HepG2 (cell line): ENCODE results near the gene COQ3. TPM values are rescaled to one million over a fixed set of nuclear protein-coding genes. Genes with fewer than 3 reads are reported as not detected.

Experiments used
- ATAC-seq: fragments of 200-7000 bp; cut with Tn5 transposase; 3 replicates; pipeline ENCODE4 v1.9.1; 2020; ENCODE audit warnings: mild to moderate bottlenecking, moderate library complexity
- BruUV-seq: library from RNA; stranded (reverse); fragments of 400-500 nt; replicated peaks from 2 replicates; lab custom pipeline; 2021; lab: Mats Ljungman, UMichigan
- CTCF ChIA-PET: fragments of 300-600 bp; formaldehyde crosslinking; extraction: SDS; loops from one replicate; lab custom pipeline; 2021; ENCODE audit warnings: low total read pairs, inconsistent platforms, low intra/inter-chr PET ratio; lab: Yijun Ruan, JAX
- POLR2A ChIA-PET: fragments of 350-600 bp; sonication (Branson Sonifier 250); formaldehyde crosslinking; loops from one replicate; lab custom pipeline; 2020; ENCODE audit warnings: antibody characterized with exemption, inconsistent platforms; lab: Yijun Ruan, JAX
- DNase-seq: peaks from one replicate; pipeline ENCODE4 v3.0.0-alpha.2; 2015; ENCODE audit warnings: low spot score
- FAIRE-seq: peaks from 3 replicates; lab custom pipeline; 2011; peaks lifted over from hg19 to GRCh38; lab: Jason Lieb, UNC
- H2AFZ ChIP-seq: one replicate; pipeline ENCODE4 v1.6.1; 2011; ENCODE audit warnings: low read length, inconsistent platforms
- H3K27ac ChIP-seq: fragments of 300-600 bp; 3 replicates; pipeline ENCODE4 v1.8.0; 2011; ENCODE audit warnings: mixed run types, mild to moderate bottlenecking, mixed read lengths, low read length, inconsistent platforms; ENCODE audit not compliant: insufficient read depth; ENCODE audit errors: extremely low read length
- H3K27me3 ChIP-seq, 2 experiments: fragments of 200-600 bp in 1 of 2; 2 replicates in 1 of 2; 3 replicates in 1 of 2; pipeline versions ENCODE4 v1.6.0 to v1.8.0; 2011; ENCODE audit warnings: low read length in 2 of 2, mild to moderate bottlenecking in 2 of 2, moderate library complexity in 2 of 2, inconsistent platforms in 1 of 2; ENCODE audit not compliant: insufficient read depth in 2 of 2, control insufficient read depth in 1 of 2
- H3K36me3 ChIP-seq, 2 experiments: fragments of 200-600 bp in 1 of 2; replicated peaks in 1 of 2; 2 replicates in 1 of 2; 3 replicates in 1 of 2; pipeline versions ENCODE4 v1.5.1 to v1.8.0; 2011; ENCODE audit warnings: low read length in 2 of 2, inconsistent platforms in 1 of 2; ENCODE audit not compliant: insufficient read depth in 2 of 2, control insufficient read depth in 1 of 2
- H3K4me1 ChIP-seq: 2 replicates; pipeline ENCODE4 v1.5.1; 2012; ENCODE audit warnings: low read length, inconsistent platforms; ENCODE audit not compliant: insufficient read depth
- H3K4me2 ChIP-seq: 2 replicates; pipeline ENCODE4 v1.6.0; 2011; ENCODE audit warnings: low read depth, low read length, inconsistent platforms
- H3K4me3 ChIP-seq, 3 experiments: fragments of 200-600 bp in 1 of 3; sonication (generic), shearing (Covaris generic) in 1 of 3; replicated peaks in 1 of 3; 2 replicates each; pipeline ENCODE4 v1.5.1; 2011 to 2016; ENCODE audit warnings: low read length in 3 of 3, inconsistent platforms in 2 of 3, low read depth in 2 of 3, mild to moderate bottlenecking in 2 of 3, control low read depth in 1 of 3, mixed read lengths in 1 of 3; ENCODE audit not compliant: insufficient read depth in 1 of 3
- H3K79me2 ChIP-seq: one replicate; pipeline ENCODE4 v1.6.1; 2011; ENCODE audit warnings: low read length, inconsistent platforms; ENCODE audit not compliant: insufficient read depth
- H3K9ac ChIP-seq: 2 replicates; pipeline ENCODE4 v1.6.0; 2011; ENCODE audit warnings: mild to moderate bottlenecking, low read depth, low read length, inconsistent platforms; ENCODE audit not compliant: insufficient read depth
- H3K9me3 ChIP-seq: 2 replicates; pipeline ENCODE4 v1.5.1; 2012; ENCODE audit warnings: mild to moderate bottlenecking, low read length
- H4K20me1 ChIP-seq: 2 replicates; pipeline ENCODE4 v1.6.0; 2011; ENCODE audit warnings: inconsistent platforms, mild to moderate bottlenecking, low read length, moderate library complexity; ENCODE audit not compliant: insufficient read depth
- CC2D1A ChIP-seq: sonication (generic); formaldehyde crosslinking; IDR thresholded peaks from 2 replicates; pipeline ENCODE4 v1.8.1; 2023; ENCODE audit warnings: mild to moderate bottlenecking, missing genetic modification reagents
- EP300 ChIP-seq, 3 experiments: sonication (generic) in 1 of 3; formaldehyde crosslinking in 1 of 3; IDR thresholded peaks; 2 replicates each; pipeline versions ENCODE4 v1.5.1 to v1.6.1; 2011 to 2020; ENCODE audit warnings: low read depth in 2 of 3, low read length in 2 of 3, borderline replicate concordance in 1 of 3, improper control_type of control experiment in 1 of 3, mild to moderate bottlenecking in 1 of 3, missing genetic modification reagents in 1 of 3, moderate library complexity in 1 of 3
- FOXA1 ChIP-seq, 2 experiments: fragments of 450-650 bp in 1 of 2; sonication (generic) in 1 of 2; formaldehyde crosslinking in 1 of 2; IDR thresholded peaks; 2 replicates each; pipeline versions ENCODE4 v1.4.0 to v1.6.1; 2016 to 2020; ENCODE audit warnings: missing genetic modification reagents in 1 of 2
- HNRNPL ChIP-seq: fragments of 200-400 bp; formaldehyde crosslinking; IDR thresholded peaks from 2 replicates; pipeline ENCODE4 v1.6.1; 2017; ENCODE audit warnings: mild to moderate bottlenecking, low read depth, low read length
- NR2F2 ChIP-seq: IDR thresholded peaks from 2 replicates; pipeline ENCODE4 v1.6.1; 2012; ENCODE audit warnings: low read depth, inconsistent platforms, borderline replicate concordance
- PAWR ChIP-seq: sonication (generic); formaldehyde crosslinking; IDR thresholded peaks from 2 replicates; pipeline ENCODE4 v1.4.0; 2020; ENCODE audit warnings: missing genetic modification reagents, mild to moderate bottlenecking, borderline replicate concordance
- POGZ ChIP-seq: sonication (generic); formaldehyde crosslinking; IDR thresholded peaks from 2 replicates; pipeline ENCODE4 v1.4.0; 2020; ENCODE audit warnings: mild to moderate bottlenecking, missing genetic modification reagents
- WGBS: methylation state at CpG from one replicate; pipeline ENCODE4 v1.1.6; 2017; ENCODE audit warnings: low lambda C conversion rate; 5-methylcytosine and 5-hydroxymethylcytosine counted together
- in situ Hi-C: cut with HindIII; loops from 2 replicates; pipeline ENCODE4 v1.10.0; 2017; ENCODE audit warnings: low pct_unique_long_range_greater_than_20kb; ENCODE audit not compliant: extremely low pct_ligation_motif_present
- intact Hi-C: fragments of 100-400 bp; cut with micrococcal nuclease; formaldehyde crosslinking; loops from one replicate; pipeline ENCODE4 v1.10.0; 2022; ENCODE audit not compliant: unreplicated experiment
- polyA plus RNA-seq, 8 experiments: library from polyadenylated mRNA; depleted of rRNA in 3 of 8; stranded (reverse) in 7 of 8; unstranded in 1 of 8; fragments of >200 nt; fragmentation: Illumina TruSeq in 4 of 8; extraction: Trizol in 4 of 8; gene quantifications; 2 replicates each; pipeline versions ENCODE4 v1.2.1 to v1.2.3, GENCODE V29; 2011 to 2016; ENCODE audit warnings: low read depth in 4 of 8, missing spikeins in 1 of 8, mixed read lengths in 1 of 8; ENCODE audit not compliant: insufficient read depth in 1 of 8
- total RNA-seq, 5 experiments: library from RNA; depleted of rRNA; stranded (reverse); fragments of >200 nt; fragmentation: Illumina TruSeq; extraction: Trizol; gene quantifications; 2 replicates each; pipeline ENCODE4 v1.2.3, GENCODE V29; 2016; ENCODE audit warnings: low read depth in 1 of 5
- TF ChIP-seq, protein P1 (sequence below): IDR thresholded peaks from 2 replicates; pipeline ENCODE4 v1.6.1; 2016; ENCODE audit warnings: missing biosample characterization, missing genetic modification reagents, low read depth
- TF ChIP-seq, protein P2 (sequence below): IDR thresholded peaks from 2 replicates; pipeline ENCODE4 v1.6.1; 2016
- TF ChIP-seq, protein P3 (sequence below): IDR thresholded peaks from 2 replicates; pipeline ENCODE4 v1.4.0; 2020; ENCODE audit warnings: mild to moderate bottlenecking, missing genetic modification reagents

COQ3 gene
- total and polyA plus RNA-seq, 2 of the 13 experiments (the other 11 are each of a cell fraction or from before 2014, with no cell fraction given), result 5.3 to 20.5 TPM

DNA sequence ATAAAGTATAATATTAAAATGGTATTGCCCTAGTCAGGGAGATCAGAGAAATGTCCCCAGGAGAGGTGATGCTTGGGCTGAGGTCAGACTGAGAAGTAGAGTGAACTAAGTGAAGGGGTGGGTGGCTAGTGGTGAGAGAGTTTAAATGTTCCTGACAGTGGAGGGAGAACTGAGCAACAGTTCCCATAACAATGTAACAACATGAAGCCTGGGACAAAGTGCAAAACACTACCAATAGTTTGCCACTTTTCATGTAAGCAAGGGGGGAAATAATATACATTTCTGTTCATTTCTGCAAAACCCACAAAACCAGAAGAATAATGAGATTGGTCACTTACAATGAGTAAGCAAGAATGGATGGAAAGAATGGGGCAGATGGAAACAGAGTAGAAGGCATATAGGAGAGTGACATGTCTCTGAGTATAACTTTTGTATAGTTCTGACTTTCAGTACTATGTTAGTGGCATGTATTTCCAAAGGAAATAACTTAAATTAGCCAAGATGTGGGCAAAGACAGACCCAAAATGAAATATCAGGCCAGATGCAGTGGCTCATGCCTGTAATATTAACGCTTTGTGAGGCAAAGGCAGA lies 31.2 kb downstream of the COQ3 start:
- no peak for FAIRE-seq
- no peak for ATAC-seq
- CTCF ChIA-PET, result no interaction called here
- intact Hi-C loops (no loop called here), in situ Hi-C loops (no loop called here)
- 75% methylated on average over 1 of the region's 1 CpG for WGBS
- no peaks in the 10 kb centered on the region for H3K36me3 ChIP-seq
- no peak overlapping the region for H3K4me2 ChIP-seq
- H3K4me1 ChIP-seq, result no peaks in the 10 kb centered on the region
- no peak overlapping the region for H3K4me3 ChIP-seq
- no peak for DNase-seq
- no peak for TF ChIP-seq CC2D1A (CRISPR knock-in tag)
- TF ChIP-seq, protein P1, sequence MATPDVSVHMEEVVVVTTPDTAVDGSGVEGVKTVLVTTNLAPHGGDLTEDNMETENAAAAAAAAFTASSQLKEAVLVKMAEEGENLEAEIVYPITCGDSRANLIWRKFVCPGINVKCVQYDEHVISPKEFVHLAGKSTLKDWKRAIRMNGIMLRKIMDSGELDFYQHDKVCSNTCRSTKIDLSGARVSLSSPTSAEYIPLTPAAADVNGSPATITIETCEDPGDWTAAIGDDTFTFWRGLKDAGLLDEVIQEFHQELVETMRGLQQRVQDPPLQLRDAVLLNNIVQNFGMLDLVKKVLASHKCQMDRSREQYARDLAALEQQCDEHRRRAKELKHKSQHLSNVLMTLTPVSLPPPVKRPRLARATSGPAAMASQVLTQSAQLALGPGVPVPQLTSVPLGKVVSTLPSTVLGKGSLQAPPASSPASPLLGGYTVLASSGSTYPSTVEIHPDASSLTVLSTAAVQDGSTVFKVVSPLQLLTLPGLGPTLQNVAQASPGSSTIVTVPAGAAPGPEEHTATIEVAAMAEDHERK (CRISPR knock-in tag), result no peak
- POLR2A ChIA-PET, result no interaction called here
- no TSS peak for BruUV-seq
- no peaks in the 10 kb centered on the region for H3K9me3 ChIP-seq
- H3K27ac ChIP-seq, result no peak overlapping the region
- no peak overlapping the region for H3K9ac ChIP-seq
- H4K20me1 ChIP-seq, result no peaks in the 10 kb centered on the region
- H3K79me2 ChIP-seq, result no peaks in the 10 kb centered on the region
- no peak overlapping the region for H2AFZ ChIP-seq
- no peaks in the 10 kb centered on the region for H3K27me3 ChIP-seq

DNA sequence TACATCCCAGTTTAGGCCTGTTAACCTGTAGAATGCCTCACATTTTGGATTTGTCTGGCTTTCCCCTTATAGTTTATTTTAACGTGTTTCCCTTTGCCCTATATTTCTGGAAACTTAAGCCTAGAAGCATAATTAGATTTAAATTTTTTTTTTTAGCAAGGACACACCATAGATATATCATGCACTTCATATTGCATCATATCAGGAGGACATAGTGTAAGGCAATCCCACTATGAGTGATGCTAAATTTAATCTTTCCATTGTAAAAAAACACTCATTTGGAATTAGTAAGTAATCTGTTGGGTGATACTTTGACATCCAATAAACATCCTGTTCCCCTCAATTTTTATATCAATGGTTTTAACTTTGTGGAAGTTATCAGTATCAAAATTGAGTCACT lies 34.2 kb downstream of the COQ3 start:
- intact Hi-C loops (no loop called here), in situ Hi-C loops (no loop called here)
- ChIA-PET CTCF (no interaction called here), POLR2A (no interaction called here)
- Histone ChIP-seq H3K9me3 (no peaks in the 10 kb centered on the region), H3K9ac (no peak overlapping the region), H3K79me2 (no peaks in the 10 kb centered on the region), H4K20me1 (no peaks in the 10 kb centered on the region), H3K4me2 (no peak overlapping the region), H3K36me3 (no peaks in the 10 kb centered on the region), H3K27ac (no peak overlapping the region), H3K27me3 (no peaks in the 10 kb centered on the region; a peak in 1 of 5 replicates), H2AFZ (no peak overlapping the region), H3K4me1 (no peaks in the 10 kb centered on the region), H3K4me3 (no peak overlapping the region)
- TF ChIP-seq EP300 (IDR thresholded peaks at IDR 0.05; ENCODE audit: low read depth in 2 of 2, low read length in 2 of 2) (no peak), EP300 (CRISPR knock-in tag; IDR thresholded peaks at IDR 0.05; ENCODE audit: borderline replicate concordance) (no peak), HNRNPL (no peak), NR2F2 (no peak), PAWR (CRISPR knock-in tag) (no peak), FOXA1 (IDR thresholded peaks at IDR 0.05) (no peak), FOXA1 (CRISPR knock-in tag; IDR thresholded peaks at IDR 0.05) (no peak), POGZ (CRISPR knock-in tag) (no peak)
- TF ChIP-seq, protein P2, sequence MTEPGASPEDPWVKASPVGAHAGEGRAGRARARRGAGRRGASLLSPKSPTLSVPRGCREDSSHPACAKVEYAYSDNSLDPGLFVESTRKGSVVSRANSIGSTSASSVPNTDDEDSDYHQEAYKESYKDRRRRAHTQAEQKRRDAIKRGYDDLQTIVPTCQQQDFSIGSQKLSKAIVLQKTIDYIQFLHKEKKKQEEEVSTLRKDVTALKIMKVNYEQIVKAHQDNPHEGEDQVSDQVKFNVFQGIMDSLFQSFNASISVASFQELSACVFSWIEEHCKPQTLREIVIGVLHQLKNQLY (CRISPR knock-in tag), result no peak
- TF ChIP-seq, protein P3, sequence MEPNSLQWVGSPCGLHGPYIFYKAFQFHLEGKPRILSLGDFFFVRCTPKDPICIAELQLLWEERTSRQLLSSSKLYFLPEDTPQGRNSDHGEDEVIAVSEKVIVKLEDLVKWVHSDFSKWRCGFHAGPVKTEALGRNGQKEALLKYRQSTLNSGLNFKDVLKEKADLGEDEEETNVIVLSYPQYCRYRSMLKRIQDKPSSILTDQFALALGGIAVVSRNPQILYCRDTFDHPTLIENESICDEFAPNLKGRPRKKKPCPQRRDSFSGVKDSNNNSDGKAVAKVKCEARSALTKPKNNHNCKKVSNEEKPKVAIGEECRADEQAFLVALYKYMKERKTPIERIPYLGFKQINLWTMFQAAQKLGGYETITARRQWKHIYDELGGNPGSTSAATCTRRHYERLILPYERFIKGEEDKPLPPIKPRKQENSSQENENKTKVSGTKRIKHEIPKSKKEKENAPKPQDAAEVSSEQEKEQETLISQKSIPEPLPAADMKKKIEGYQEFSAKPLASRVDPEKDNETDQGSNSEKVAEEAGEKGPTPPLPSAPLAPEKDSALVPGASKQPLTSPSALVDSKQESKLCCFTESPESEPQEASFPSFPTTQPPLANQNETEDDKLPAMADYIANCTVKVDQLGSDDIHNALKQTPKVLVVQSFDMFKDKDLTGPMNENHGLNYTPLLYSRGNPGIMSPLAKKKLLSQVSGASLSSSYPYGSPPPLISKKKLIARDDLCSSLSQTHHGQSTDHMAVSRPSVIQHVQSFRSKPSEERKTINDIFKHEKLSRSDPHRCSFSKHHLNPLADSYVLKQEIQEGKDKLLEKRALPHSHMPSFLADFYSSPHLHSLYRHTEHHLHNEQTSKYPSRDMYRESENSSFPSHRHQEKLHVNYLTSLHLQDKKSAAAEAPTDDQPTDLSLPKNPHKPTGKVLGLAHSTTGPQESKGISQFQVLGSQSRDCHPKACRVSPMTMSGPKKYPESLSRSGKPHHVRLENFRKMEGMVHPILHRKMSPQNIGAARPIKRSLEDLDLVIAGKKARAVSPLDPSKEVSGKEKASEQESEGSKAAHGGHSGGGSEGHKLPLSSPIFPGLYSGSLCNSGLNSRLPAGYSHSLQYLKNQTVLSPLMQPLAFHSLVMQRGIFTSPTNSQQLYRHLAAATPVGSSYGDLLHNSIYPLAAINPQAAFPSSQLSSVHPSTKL (CRISPR knock-in tag), result no peak
- FAIRE-seq, result no peak
- ATAC-seq, result no peak
- no peak for DNase-seq
- no TSS peak for BruUV-seq
- WGBS, result 0% methylated on average over 1 of the region's 1 CpG
